Measurements from ENCODE around the gene PDE4D.

PDE4D gene

DNA sequence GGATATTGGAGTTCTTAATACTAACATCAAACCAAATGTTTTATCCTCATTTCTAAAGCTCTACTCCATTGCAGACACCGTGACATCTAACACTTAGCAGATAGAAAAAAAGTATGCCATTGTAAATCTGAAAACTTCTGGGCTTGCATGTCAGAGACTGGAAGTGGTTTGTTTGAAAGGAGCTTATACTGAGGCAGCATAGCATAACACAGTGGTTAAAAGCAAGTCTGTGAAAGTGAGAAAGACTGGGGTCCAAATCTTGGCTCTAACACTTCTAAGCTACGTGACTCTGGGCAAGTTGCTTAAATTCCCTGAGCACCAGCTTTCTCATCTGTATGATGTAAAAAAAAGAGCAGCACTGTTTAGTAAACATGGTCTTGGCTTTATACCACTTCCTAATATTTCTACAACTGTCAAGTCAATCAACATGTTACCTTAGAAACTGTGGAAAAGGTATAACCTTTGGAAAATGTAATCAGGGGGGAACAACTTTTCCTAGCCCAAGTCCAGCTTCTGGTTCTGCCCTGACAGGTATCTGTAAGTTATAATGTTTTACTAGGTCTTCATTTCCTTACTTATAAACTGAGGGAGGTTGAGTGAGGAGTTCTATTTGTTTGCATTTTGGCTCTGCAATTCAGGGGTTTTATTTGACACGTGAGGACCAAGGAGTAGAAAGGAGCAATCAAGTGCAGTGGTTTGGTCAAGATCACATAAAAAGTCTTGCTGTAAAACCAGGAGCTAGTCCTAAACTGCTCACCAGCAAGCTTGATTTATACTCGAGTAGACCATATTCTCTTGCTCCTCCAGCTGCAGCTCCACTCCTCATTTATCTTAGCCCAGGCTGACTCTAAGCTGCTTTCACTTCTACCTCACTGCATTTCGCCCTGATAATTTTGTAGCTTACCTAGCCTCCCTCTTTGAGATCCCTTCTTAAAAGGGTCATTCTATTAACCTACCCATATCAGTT is 769.6 kb downstream of the PDE4D start:
- no peaks in the 10 kb centered on the region for H3K27me3 ChIP-seq (ENCODE audit: control insufficient read depth in 1 of 2, insufficient read depth in 2 of 2, low read length in 2 of 2)
- H3K36me3 ChIP-seq (ENCODE audit: control insufficient read depth in 1 of 2, insufficient read depth in 2 of 2, low read length in 2 of 2): no peaks in the 10 kb centered on the region
- H3K9ac ChIP-seq (ENCODE audit: low read depth in 1 of 2, low read length in 2 of 2): no peak overlapping the region
- H3K9me3 ChIP-seq (ENCODE audit: control insufficient read depth in 1 of 2, low read length in 2 of 2): no peaks in the 10 kb centered on the region
- H3K27ac ChIP-seq (ENCODE audit: low read depth, low read length): no peak overlapping the region
- H3K4me3 ChIP-seq (ENCODE audit: low read depth in 1 of 2, low read length in 2 of 2): no peak overlapping the region
- H3K4me1 ChIP-seq (ENCODE audit: control insufficient read depth in 1 of 2, insufficient read depth in 2 of 2, low read length in 2 of 2): peaks cover 33 to 38% of the 10 kb centered on the region in 2 donors

DNA sequence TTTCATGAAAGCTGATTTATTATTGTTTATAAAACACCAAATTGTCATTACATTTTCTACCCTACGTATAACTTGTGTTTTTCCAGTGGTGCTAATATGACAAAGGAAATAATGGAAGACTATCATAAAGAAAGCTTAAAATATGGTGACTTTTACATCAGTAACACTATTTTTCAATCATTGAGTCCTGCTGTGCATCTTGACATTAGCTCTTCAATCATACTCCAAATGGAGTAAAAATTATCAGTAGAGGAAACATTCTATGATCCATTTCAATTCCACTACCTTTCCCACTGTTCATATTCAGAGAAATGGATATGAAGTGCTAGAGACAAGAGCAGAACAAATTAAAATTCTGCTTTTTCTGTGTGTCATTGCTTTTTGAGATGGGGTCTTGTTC is 774.0 kb downstream of the PDE4D start:
- no peak overlapping the region for H3K9ac ChIP-seq (ENCODE audit: low read depth in 1 of 2, low read length in 2 of 2)
- no peaks in the 10 kb centered on the region for H3K27me3 ChIP-seq (ENCODE audit: control insufficient read depth in 1 of 2, insufficient read depth in 2 of 2, low read length in 2 of 2)
- H3K9me3 ChIP-seq (ENCODE audit: control insufficient read depth in 1 of 2, low read length in 2 of 2): no peaks in the 10 kb centered on the region
- H3K27ac ChIP-seq (ENCODE audit: low read depth, low read length): no peak overlapping the region
- peaks cover 9% of the 10 kb centered on the region in 2 donors for H3K4me1 ChIP-seq (ENCODE audit: control insufficient read depth in 1 of 2, insufficient read depth in 2 of 2, low read length in 2 of 2)
- no peak overlapping the region for H3K4me3 ChIP-seq (ENCODE audit: low read depth in 1 of 2, low read length in 2 of 2)
- H3K36me3 ChIP-seq (ENCODE audit: control insufficient read depth in 1 of 2, insufficient read depth in 2 of 2, low read length in 2 of 2): no peaks in the 10 kb centered on the region

DNA sequence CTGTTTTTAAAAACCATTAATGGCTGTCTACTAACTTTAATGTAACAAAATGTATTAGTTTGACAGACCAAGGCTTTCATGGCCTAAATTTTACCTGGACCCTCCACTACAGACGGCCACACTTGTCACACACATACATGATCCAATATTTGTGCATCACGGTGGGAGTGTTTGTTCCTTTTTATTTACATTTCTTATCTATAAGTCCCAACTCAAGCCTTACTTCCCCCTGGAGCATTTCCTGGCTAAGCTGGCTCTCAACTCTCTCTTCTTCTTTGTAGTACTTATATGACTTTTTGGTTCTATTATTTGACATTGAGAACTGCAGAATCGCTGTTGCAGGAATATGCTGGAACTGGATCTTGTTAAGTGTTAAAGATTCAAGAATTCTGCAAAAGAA is 776.2 kb downstream of the PDE4D start:
- Histone ChIP-seq H3K27me3 (ENCODE audit: control insufficient read depth in 1 of 2, insufficient read depth in 2 of 2, low read length in 2 of 2) (no peaks in the 10 kb centered on the region), H3K9ac (ENCODE audit: low read depth in 1 of 2, low read length in 2 of 2) (no peak overlapping the region), H3K36me3 (ENCODE audit: control insufficient read depth in 1 of 2, insufficient read depth in 2 of 2, low read length in 2 of 2) (no peaks in the 10 kb centered on the region), H3K4me3 (ENCODE audit: low read depth in 1 of 2, low read length in 2 of 2) (no peak overlapping the region), H3K27ac (ENCODE audit: low read depth, low read length) (no peak overlapping the region), H3K9me3 (ENCODE audit: control insufficient read depth in 1 of 2, low read length in 2 of 2) (no peaks in the 10 kb centered on the region), H3K4me1 (ENCODE audit: control insufficient read depth in 1 of 2, insufficient read depth in 2 of 2, low read length in 2 of 2) (no peaks in the 10 kb centered on the region)

DNA sequence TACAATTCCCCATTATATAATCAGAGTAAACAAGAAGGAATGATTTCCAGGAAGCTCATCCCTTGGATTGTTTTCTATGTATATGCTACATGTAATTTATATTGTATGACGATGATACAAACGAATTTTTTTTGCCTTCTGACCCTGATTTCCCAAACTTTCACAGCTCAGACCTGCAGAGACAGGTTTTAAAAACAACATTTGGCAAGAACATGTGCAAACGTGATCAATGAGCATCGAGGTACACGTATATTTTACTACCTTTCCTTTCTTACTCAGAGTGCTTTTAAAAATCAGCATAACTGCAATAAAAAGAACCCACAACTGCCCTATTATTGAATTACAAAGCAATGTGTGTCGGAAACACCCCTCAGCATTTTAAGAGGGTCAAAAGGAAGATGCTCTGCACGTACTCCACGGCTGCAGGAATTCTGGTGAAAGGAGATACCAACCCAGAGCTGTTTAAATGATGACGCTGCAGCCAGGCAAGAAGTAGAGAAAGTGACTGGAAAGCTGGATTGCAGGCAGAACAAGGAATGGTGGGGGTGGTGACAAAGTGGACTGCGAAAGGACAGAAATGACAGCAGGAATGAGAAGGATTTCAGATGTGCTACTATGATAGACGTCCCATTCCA is 777.2 kb downstream of the PDE4D start:
- Histone ChIP-seq H3K4me3 (ENCODE audit: low read depth in 1 of 2, low read length in 2 of 2) (no peak overlapping the region), H3K27ac (ENCODE audit: low read depth, low read length) (no peak overlapping the region), H3K27me3 (ENCODE audit: control insufficient read depth in 1 of 2, insufficient read depth in 2 of 2, low read length in 2 of 2) (no peaks in the 10 kb centered on the region), H3K9me3 (ENCODE audit: control insufficient read depth in 1 of 2, low read length in 2 of 2) (no peaks in the 10 kb centered on the region), H3K9ac (ENCODE audit: low read depth in 1 of 2, low read length in 2 of 2) (no peak overlapping the region), H3K4me1 (ENCODE audit: control insufficient read depth in 1 of 2, insufficient read depth in 2 of 2, low read length in 2 of 2) (no peaks in the 10 kb centered on the region), H3K36me3 (ENCODE audit: control insufficient read depth in 1 of 2, insufficient read depth in 2 of 2, low read length in 2 of 2) (no peaks in the 10 kb centered on the region)

DNA sequence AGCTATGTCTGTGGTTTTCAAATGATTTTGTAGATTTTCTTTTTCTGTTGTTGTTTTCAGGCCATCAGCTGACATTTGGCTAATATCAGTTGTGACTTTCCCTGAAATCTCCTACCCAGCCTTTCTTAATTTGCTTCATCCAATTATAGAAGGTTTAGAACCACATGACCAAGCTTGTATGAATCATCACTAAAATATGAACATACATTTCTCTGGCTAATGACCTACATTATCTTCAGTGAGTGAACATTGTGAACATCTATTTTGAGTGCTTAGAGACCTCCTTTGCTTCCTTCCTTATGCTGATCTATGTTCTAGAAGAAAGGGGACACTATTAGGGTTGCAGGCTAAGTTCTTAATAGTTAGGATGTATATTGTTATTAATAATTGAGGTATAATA is 778.2 kb downstream of the PDE4D start:
- H3K27ac ChIP-seq (ENCODE audit: low read depth, low read length): no peak overlapping the region
- no peaks in the 10 kb centered on the region for H3K27me3 ChIP-seq (ENCODE audit: control insufficient read depth in 1 of 2, insufficient read depth in 2 of 2, low read length in 2 of 2)
- no peaks in the 10 kb centered on the region for H3K4me1 ChIP-seq (ENCODE audit: control insufficient read depth in 1 of 2, insufficient read depth in 2 of 2, low read length in 2 of 2)

DNA sequence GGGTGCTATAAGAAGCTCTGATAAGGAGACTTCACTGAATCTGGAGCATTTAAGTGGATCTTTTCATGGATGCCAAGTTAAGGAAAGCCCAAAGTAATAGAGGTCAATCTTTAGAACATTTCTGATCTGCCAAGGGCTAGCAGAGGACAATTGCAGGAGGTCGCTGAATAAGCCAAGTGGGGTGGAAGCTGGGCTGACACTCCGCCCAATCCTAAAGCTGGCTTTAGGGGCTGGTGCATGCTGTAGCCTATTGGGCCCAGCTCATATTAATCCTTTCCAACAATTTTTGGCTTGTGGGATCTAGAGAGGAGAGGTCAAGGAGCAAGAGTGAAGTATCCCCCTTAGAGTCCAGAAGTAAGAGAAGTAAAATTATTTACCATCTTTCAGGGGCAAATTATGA is 784.1 kb downstream of the PDE4D start:
- H3K9me3 ChIP-seq (ENCODE audit: control insufficient read depth in 1 of 2, low read length in 2 of 2): no peaks in the 10 kb centered on the region
- peaks cover 0 to 6% of the 10 kb centered on the region in 2 donors for H3K4me1 ChIP-seq (ENCODE audit: control insufficient read depth in 1 of 2, insufficient read depth in 2 of 2, low read length in 2 of 2)
- H3K27me3 ChIP-seq (ENCODE audit: control insufficient read depth in 1 of 2, insufficient read depth in 2 of 2, low read length in 2 of 2): no peaks in the 10 kb centered on the region
- no peak overlapping the region for H3K4me3 ChIP-seq (ENCODE audit: low read depth in 1 of 2, low read length in 2 of 2)
- H3K36me3 ChIP-seq (ENCODE audit: control insufficient read depth in 1 of 2, insufficient read depth in 2 of 2, low read length in 2 of 2): no peaks in the 10 kb centered on the region
- H3K9ac ChIP-seq (ENCODE audit: low read depth in 1 of 2, low read length in 2 of 2): no peak overlapping the region
- no peak overlapping the region for H3K27ac ChIP-seq (ENCODE audit: low read depth, low read length)

More for the DNA sequence above, 778.2 kb downstream of the PDE4D start:
- no peak overlapping the region for H3K9ac ChIP-seq (ENCODE audit: low read depth in 1 of 2, low read length in 2 of 2)
- no peak overlapping the region for H3K4me3 ChIP-seq (ENCODE audit: low read depth in 1 of 2, low read length in 2 of 2)
- H3K9me3 ChIP-seq (ENCODE audit: control insufficient read depth in 1 of 2, low read length in 2 of 2): no peaks in the 10 kb centered on the region
- no peaks in the 10 kb centered on the region for H3K36me3 ChIP-seq (ENCODE audit: control insufficient read depth in 1 of 2, insufficient read depth in 2 of 2, low read length in 2 of 2)

DNA sequence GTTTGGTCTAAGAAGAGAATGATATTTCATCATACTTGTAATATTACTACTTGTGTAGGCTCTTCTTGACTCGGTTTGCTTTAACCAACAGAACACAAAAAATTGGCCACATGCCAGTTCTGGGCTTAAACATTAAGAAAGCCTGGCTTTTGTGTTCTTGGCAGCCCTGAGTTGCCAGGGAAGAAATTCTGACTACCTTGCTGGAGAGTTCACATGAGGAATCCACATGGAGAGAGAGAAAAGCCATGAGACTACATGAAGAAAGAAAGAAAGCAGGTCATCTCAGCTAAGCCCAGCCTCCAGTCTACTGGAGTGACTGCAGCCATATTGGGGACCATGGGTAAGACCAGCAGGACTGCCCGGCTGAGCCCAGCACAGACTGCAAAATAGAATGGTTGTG is 785.8 kb downstream of the PDE4D start:
- H3K4me1 ChIP-seq (ENCODE audit: control insufficient read depth in 1 of 2, insufficient read depth in 2 of 2, low read length in 2 of 2): peaks cover 0 to 6% of the 10 kb centered on the region in 2 donors
- H3K27me3 ChIP-seq (ENCODE audit: control insufficient read depth in 1 of 2, insufficient read depth in 2 of 2, low read length in 2 of 2): no peaks in the 10 kb centered on the region
- H3K27ac ChIP-seq (ENCODE audit: low read depth, low read length): no peak overlapping the region
- no peaks in the 10 kb centered on the region for H3K36me3 ChIP-seq (ENCODE audit: control insufficient read depth in 1 of 2, insufficient read depth in 2 of 2, low read length in 2 of 2)
- no peak overlapping the region for H3K9ac ChIP-seq (ENCODE audit: low read depth in 1 of 2, low read length in 2 of 2)
- no peaks in the 10 kb centered on the region for H3K9me3 ChIP-seq (ENCODE audit: control insufficient read depth in 1 of 2, low read length in 2 of 2)
- H3K4me3 ChIP-seq (ENCODE audit: low read depth in 1 of 2, low read length in 2 of 2): no peak overlapping the region

DNA sequence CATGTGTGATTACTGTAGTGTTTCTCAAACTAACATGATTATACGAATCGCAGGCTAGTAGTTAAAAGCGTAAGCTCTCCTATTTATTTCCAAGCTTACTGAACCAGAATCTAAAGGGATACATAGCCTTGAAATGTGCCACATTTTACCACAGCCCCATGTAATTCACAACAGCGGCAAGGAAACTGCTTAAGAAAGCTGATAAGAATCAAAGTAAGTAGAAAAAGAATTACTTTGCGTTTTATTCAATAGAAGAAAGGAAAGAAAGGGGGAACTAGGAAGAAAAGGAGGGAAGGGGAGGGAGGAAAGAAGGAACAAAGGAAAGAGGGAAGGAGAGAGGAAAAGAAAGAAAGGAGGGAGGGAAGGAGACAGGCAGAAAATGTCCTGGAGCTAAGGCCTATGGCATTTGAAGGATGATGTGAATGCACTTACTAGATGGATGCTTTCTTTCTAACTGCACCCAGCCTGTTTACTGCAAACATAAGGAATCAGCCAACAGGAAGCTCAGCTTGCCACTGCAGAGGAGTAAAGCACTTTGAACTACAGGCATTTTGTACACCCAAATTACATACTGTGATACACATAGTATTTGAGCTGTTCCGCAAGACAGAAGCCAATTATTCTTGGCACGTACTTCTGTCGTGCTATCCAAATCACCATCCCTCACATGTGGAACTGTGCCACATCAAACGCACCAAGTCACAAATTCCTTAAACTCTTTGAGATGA is 789.0 kb downstream of the PDE4D start:
- peaks cover 4 to 6% of the 10 kb centered on the region in 2 donors for H3K4me1 ChIP-seq (ENCODE audit: control insufficient read depth in 1 of 2, insufficient read depth in 2 of 2, low read length in 2 of 2)
- H3K27ac ChIP-seq (ENCODE audit: low read depth, low read length): no peak overlapping the region

DNA sequence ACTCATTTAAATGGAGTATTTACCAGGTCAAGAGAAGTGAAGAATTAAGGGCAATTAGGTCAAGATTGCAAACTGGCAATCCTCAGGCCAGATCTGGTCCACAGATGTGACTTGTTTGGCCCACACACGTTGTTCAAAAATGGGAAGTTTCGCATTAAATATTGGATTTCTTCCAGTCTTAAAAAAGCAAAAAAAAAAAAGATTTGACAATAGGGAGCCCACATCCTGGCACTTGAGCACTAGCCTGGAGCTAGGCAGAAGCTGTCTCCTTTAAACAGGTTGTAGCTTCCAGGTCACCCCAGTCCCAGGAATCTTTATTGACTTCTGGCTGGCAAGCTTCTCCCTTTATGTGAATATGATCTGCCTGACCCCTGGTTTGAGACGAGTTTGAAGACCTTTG is 790.2 kb downstream of the PDE4D start:
- Histone ChIP-seq H3K27me3 (ENCODE audit: control insufficient read depth in 1 of 2, insufficient read depth in 2 of 2, low read length in 2 of 2) (no peaks in the 10 kb centered on the region), H3K4me1 (ENCODE audit: control insufficient read depth in 1 of 2, insufficient read depth in 2 of 2, low read length in 2 of 2) (peaks cover 4 to 6% of the 10 kb centered on the region in 2 donors), H3K9ac (ENCODE audit: low read depth in 1 of 2, low read length in 2 of 2) (no peak overlapping the region), H3K36me3 (ENCODE audit: control insufficient read depth in 1 of 2, insufficient read depth in 2 of 2, low read length in 2 of 2) (no peaks in the 10 kb centered on the region), H3K9me3 (ENCODE audit: control insufficient read depth in 1 of 2, low read length in 2 of 2) (no peaks in the 10 kb centered on the region), H3K27ac (ENCODE audit: low read depth, low read length) (no peak overlapping the region), H3K4me3 (ENCODE audit: low read depth in 1 of 2, low read length in 2 of 2) (no peak overlapping the region)

More for the DNA sequence above, 789.0 kb downstream of the PDE4D start:
- Histone ChIP-seq H3K27me3 (ENCODE audit: control insufficient read depth in 1 of 2, insufficient read depth in 2 of 2, low read length in 2 of 2) (no peaks in the 10 kb centered on the region), H3K36me3 (ENCODE audit: control insufficient read depth in 1 of 2, insufficient read depth in 2 of 2, low read length in 2 of 2) (no peaks in the 10 kb centered on the region), H3K4me3 (ENCODE audit: low read depth in 1 of 2, low read length in 2 of 2) (no peak overlapping the region), H3K9ac (ENCODE audit: low read depth in 1 of 2, low read length in 2 of 2) (no peak overlapping the region), H3K9me3 (ENCODE audit: control insufficient read depth in 1 of 2, low read length in 2 of 2) (no peaks in the 10 kb centered on the region)

DNA sequence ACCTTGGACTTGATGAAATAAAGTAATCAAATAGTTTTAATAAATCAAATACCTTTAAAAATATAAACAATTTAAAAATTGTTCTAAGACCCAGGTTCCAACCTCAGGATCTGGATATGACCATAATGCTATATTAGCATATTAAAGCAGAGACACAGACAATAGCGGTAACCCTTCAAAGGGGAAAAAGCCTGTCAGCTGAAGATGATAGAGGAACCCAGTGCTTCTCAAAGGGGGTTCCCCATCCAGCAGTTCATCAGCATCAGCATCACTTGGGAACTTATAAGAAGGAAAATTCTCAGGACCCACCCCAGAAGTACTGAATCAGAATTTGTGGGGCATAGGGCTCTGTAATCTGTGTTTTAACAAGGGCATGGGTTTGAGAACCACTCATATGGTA is 791.1 kb downstream of the PDE4D start:
- Histone ChIP-seq H3K9me3 (ENCODE audit: control insufficient read depth in 1 of 2, low read length in 2 of 2) (no peaks in the 10 kb centered on the region), H3K4me3 (ENCODE audit: low read depth in 1 of 2, low read length in 2 of 2) (no peak overlapping the region), H3K4me1 (ENCODE audit: control insufficient read depth in 1 of 2, insufficient read depth in 2 of 2, low read length in 2 of 2) (peaks cover 6 to 8% of the 10 kb centered on the region in 2 donors), H3K9ac (ENCODE audit: low read depth in 1 of 2, low read length in 2 of 2) (no peak overlapping the region), H3K27ac (ENCODE audit: low read depth, low read length) (no peak overlapping the region), H3K27me3 (ENCODE audit: control insufficient read depth in 1 of 2, insufficient read depth in 2 of 2, low read length in 2 of 2) (no peaks in the 10 kb centered on the region), H3K36me3 (ENCODE audit: control insufficient read depth in 1 of 2, insufficient read depth in 2 of 2, low read length in 2 of 2) (no peaks in the 10 kb centered on the region)

Measured in duodenal mucosa (tissue), 2 donors.